Gastrocnemius medialis (tissue), 4 donors: ENCODE measurements around the gene GPR3.

Experiments
- POLR2A ChIP-seq, 2 donors: fragments of 450-650 bp; IDR thresholded peaks; one replicate each; pipeline ENCODE4 v1.6.1; 2017; ENCODE audit warnings: antibody characterized with exemption in 2 of 2, mild to moderate bottlenecking in 2 of 2, moderate library complexity in 2 of 2
- TF ChIP-seq, protein P1 (sequence below), 5 experiments: fragments of 450-650 bp in 3 of 5; fragments of 200-600 bp in 2 of 5; sonication (generic) in 2 of 5; IDR thresholded peaks in 4 of 5; conservative IDR thresholded peaks in 1 of 5; 1 replicate in 4 of 5; 2 replicates in 1 of 5; pipeline ENCODE4 v1.5.1; 2016 to 2019; ENCODE audit warnings: antibody characterized with exemption in 5 of 5, mild to moderate bottlenecking in 3 of 5, moderate library complexity in 3 of 5

DNA sequence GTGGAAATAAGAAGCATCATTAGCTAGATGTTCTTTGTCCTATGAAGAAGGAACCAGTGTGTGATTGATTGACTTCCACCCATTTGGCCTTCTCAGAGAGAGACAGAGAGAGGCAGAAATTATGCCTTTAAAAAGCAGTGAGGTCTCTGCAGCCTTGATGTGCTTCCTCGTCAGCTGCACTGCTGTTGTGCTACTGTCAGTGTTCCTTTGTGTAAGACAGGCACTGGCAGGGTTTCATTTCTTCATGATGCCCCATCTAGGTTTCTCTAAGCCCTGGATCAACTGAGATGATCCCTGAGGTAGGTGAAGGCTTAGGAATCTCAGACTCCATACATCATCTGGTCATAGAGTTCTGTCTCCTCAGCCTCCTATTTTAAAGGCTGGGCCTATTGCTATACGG is 34.9 kb downstream of the GPR3 start:
- no peak for TF ChIP-seq POLR2A (IDR thresholded peaks at IDR 0.05)
- TF ChIP-seq, protein P1, sequence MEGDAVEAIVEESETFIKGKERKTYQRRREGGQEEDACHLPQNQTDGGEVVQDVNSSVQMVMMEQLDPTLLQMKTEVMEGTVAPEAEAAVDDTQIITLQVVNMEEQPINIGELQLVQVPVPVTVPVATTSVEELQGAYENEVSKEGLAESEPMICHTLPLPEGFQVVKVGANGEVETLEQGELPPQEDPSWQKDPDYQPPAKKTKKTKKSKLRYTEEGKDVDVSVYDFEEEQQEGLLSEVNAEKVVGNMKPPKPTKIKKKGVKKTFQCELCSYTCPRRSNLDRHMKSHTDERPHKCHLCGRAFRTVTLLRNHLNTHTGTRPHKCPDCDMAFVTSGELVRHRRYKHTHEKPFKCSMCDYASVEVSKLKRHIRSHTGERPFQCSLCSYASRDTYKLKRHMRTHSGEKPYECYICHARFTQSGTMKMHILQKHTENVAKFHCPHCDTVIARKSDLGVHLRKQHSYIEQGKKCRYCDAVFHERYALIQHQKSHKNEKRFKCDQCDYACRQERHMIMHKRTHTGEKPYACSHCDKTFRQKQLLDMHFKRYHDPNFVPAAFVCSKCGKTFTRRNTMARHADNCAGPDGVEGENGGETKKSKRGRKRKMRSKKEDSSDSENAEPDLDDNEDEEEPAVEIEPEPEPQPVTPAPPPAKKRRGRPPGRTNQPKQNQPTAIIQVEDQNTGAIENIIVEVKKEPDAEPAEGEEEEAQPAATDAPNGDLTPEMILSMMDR (IDR thresholded peaks at IDR 0.05 in 4 of 5, conservative IDR thresholded peaks at IDR 0.05 in 1 of 5): no peak
